Measurements from ENCODE around the gene AP2B1.

The AP2B1 gene

GRCh38 chr17:35660902-35661301 lies 73.8 kb downstream of the AP2B1 start:
- Histone ChIP-seq H3K9me3 (ENCODE audit: control insufficient read depth, low read length) (no peaks in the 10 kb centered on the region), H3K4me1 (ENCODE audit: control insufficient read depth, insufficient read depth, low read length) (no peaks in the 10 kb centered on the region), H3K36me3 (ENCODE audit: control insufficient read depth, insufficient read depth, low read length) (peaks cover 9% of the 10 kb centered on the region), H3K4me3 (ENCODE audit: insufficient read depth, low read depth, low read length) (no peak overlapping the region), H3K27me3 (ENCODE audit: control insufficient read depth, insufficient read depth, low read length, poor library complexity, severe bottlenecking) (no peaks in the 10 kb centered on the region), H3K27ac (ENCODE audit: insufficient read depth, low read depth, low read length, poor library complexity, severe bottlenecking) (no peak overlapping the region)
- WGBS, 2 experiments = 92 to 96% methylated on average over 1 of the region's 1 CpG

- no peaks in the 10 kb centered on the region for H3K9me3 ChIP-seq (ENCODE audit: control insufficient read depth, low read length)
- H3K4me1 ChIP-seq (ENCODE audit: control insufficient read depth, insufficient read depth, low read length) = no peaks in the 10 kb centered on the region
- no peak overlapping the region for H3K27ac ChIP-seq (ENCODE audit: insufficient read depth, low read depth, low read length, poor library complexity, severe bottlenecking)
- 93 to 98% methylated on average over 3 to 5 of the region's 5 CpGs for WGBS, 2 experiments
- H3K4me3 ChIP-seq (ENCODE audit: insufficient read depth, low read depth, low read length) = no peak overlapping the region
- no peaks in the 10 kb centered on the region for H3K36me3 ChIP-seq (ENCODE audit: control insufficient read depth, insufficient read depth, low read length)
- H3K27me3 ChIP-seq (ENCODE audit: control insufficient read depth, insufficient read depth, low read length, poor library complexity, severe bottlenecking) = no peaks in the 10 kb centered on the region
Measured at GRCh38 chr17:35664685-35665084, 77.6 kb downstream of the AP2B1 start.

GRCh38 chr17:35665662-35666061 lies 78.5 kb downstream of the AP2B1 start:
- Histone ChIP-seq H3K27me3 (ENCODE audit: control insufficient read depth, insufficient read depth, low read length, poor library complexity, severe bottlenecking) (no peaks in the 10 kb centered on the region), H3K4me1 (ENCODE audit: control insufficient read depth, insufficient read depth, low read length) (no peaks in the 10 kb centered on the region), H3K36me3 (ENCODE audit: control insufficient read depth, insufficient read depth, low read length) (peaks cover under 1% of the 10 kb centered on the region), H3K27ac (ENCODE audit: insufficient read depth, low read depth, low read length, poor library complexity, severe bottlenecking) (no peak overlapping the region), H3K9me3 (ENCODE audit: control insufficient read depth, low read length) (no peaks in the 10 kb centered on the region), H3K4me3 (ENCODE audit: insufficient read depth, low read depth, low read length) (no peak overlapping the region)
- 83 to 100% methylated on average over 1 to 2 of the region's 2 CpGs for WGBS, 2 experiments

GRCh38 chr17:35666070-35666469 lies 78.9 kb downstream of the AP2B1 start:
- 48 to 50% methylated on average over 2 of the region's 2 CpGs for WGBS, 2 experiments
- H3K36me3 ChIP-seq (ENCODE audit: control insufficient read depth, insufficient read depth, low read length) = peaks cover 5% of the 10 kb centered on the region

GRCh38 chr17:35666967-35667532 lies 79.9 kb downstream of the AP2B1 start:
- WGBS, 2 experiments = 96 to 100% methylated on average over 2 of the region's 2 CpGs
- Histone ChIP-seq H3K27ac (ENCODE audit: insufficient read depth, low read depth, low read length, poor library complexity, severe bottlenecking) (no peak overlapping the region), H3K9me3 (ENCODE audit: control insufficient read depth, low read length) (no peaks in the 10 kb centered on the region), H3K4me3 (ENCODE audit: insufficient read depth, low read depth, low read length) (no peak overlapping the region), H3K4me1 (ENCODE audit: control insufficient read depth, insufficient read depth, low read length) (no peaks in the 10 kb centered on the region), H3K27me3 (ENCODE audit: control insufficient read depth, insufficient read depth, low read length, poor library complexity, severe bottlenecking) (no peaks in the 10 kb centered on the region), H3K36me3 (ENCODE audit: control insufficient read depth, insufficient read depth, low read length) (peaks cover 11% of the 10 kb centered on the region)

More at GRCh38 chr17:35666070-35666469, 78.9 kb downstream of the AP2B1 start:
- Histone ChIP-seq H3K4me3 (ENCODE audit: insufficient read depth, low read depth, low read length) (no peak overlapping the region), H3K27me3 (ENCODE audit: control insufficient read depth, insufficient read depth, low read length, poor library complexity, severe bottlenecking) (no peaks in the 10 kb centered on the region), H3K9me3 (ENCODE audit: control insufficient read depth, low read length) (no peaks in the 10 kb centered on the region), H3K27ac (ENCODE audit: insufficient read depth, low read depth, low read length, poor library complexity, severe bottlenecking) (no peak overlapping the region), H3K4me1 (ENCODE audit: control insufficient read depth, insufficient read depth, low read length) (no peaks in the 10 kb centered on the region)

GRCh38 chr17:35668802-35669201 lies 81.7 kb downstream of the AP2B1 start:
- H3K9me3 ChIP-seq (ENCODE audit: control insufficient read depth, low read length) = no peaks in the 10 kb centered on the region
- no peak overlapping the region for H3K4me3 ChIP-seq (ENCODE audit: insufficient read depth, low read depth, low read length)
- H3K27ac ChIP-seq (ENCODE audit: insufficient read depth, low read depth, low read length, poor library complexity, severe bottlenecking) = no peak overlapping the region
- WGBS, 2 experiments = 77 to 92% methylated on average over 2 of the region's 4 CpGs
- H3K4me1 ChIP-seq (ENCODE audit: control insufficient read depth, insufficient read depth, low read length) = no peaks in the 10 kb centered on the region
- H3K36me3 ChIP-seq (ENCODE audit: control insufficient read depth, insufficient read depth, low read length) = peaks cover 15% of the 10 kb centered on the region
- H3K27me3 ChIP-seq (ENCODE audit: control insufficient read depth, insufficient read depth, low read length, poor library complexity, severe bottlenecking) = no peaks in the 10 kb centered on the region

GRCh38 chr17:35674552-35674951 lies 87.4 kb downstream of the AP2B1 start:
- Histone ChIP-seq H3K4me3 (ENCODE audit: insufficient read depth, low read depth, low read length) (no peak overlapping the region), H3K36me3 (ENCODE audit: control insufficient read depth, insufficient read depth, low read length) (peaks cover 24% of the 10 kb centered on the region), H3K4me1 (ENCODE audit: control insufficient read depth, insufficient read depth, low read length) (no peaks in the 10 kb centered on the region), H3K9me3 (ENCODE audit: control insufficient read depth, low read length) (no peaks in the 10 kb centered on the region), H3K27ac (ENCODE audit: insufficient read depth, low read depth, low read length, poor library complexity, severe bottlenecking) (no peak overlapping the region), H3K27me3 (ENCODE audit: control insufficient read depth, insufficient read depth, low read length, poor library complexity, severe bottlenecking) (no peaks in the 10 kb centered on the region)
- WGBS, 2 experiments = 93 to 98% methylated on average over 5 of the region's 5 CpGs

GRCh38 chr17:35676441-35676840 lies 89.3 kb downstream of the AP2B1 start:
- H3K4me3 ChIP-seq (ENCODE audit: insufficient read depth, low read depth, low read length) = no peak overlapping the region
- H3K27ac ChIP-seq (ENCODE audit: insufficient read depth, low read depth, low read length, poor library complexity, severe bottlenecking) = no peak overlapping the region
- H3K4me1 ChIP-seq (ENCODE audit: control insufficient read depth, insufficient read depth, low read length) = no peaks in the 10 kb centered on the region
- WGBS, 2 experiments = 90 to 100% methylated on average over 1 to 2 of the region's 2 CpGs
- H3K9me3 ChIP-seq (ENCODE audit: control insufficient read depth, low read length) = no peaks in the 10 kb centered on the region
- H3K36me3 ChIP-seq (ENCODE audit: control insufficient read depth, insufficient read depth, low read length) = peaks cover 20% of the 10 kb centered on the region
- H3K27me3 ChIP-seq (ENCODE audit: control insufficient read depth, insufficient read depth, low read length, poor library complexity, severe bottlenecking) = no peaks in the 10 kb centered on the region

GRCh38 chr17:35679007-35679682 lies 92.0 kb downstream of the AP2B1 start:
- no peaks in the 10 kb centered on the region for H3K9me3 ChIP-seq (ENCODE audit: control insufficient read depth, low read length)
- no peaks in the 10 kb centered on the region for H3K27me3 ChIP-seq (ENCODE audit: control insufficient read depth, insufficient read depth, low read length, poor library complexity, severe bottlenecking)
- H3K27ac ChIP-seq (ENCODE audit: insufficient read depth, low read depth, low read length, poor library complexity, severe bottlenecking) = no peak overlapping the region
- peaks cover 5% of the 10 kb centered on the region for H3K4me1 ChIP-seq (ENCODE audit: control insufficient read depth, insufficient read depth, low read length)
- WGBS, 2 experiments = 94 to 97% methylated on average over 2 of the region's 2 CpGs
- peaks cover 19% of the 10 kb centered on the region for H3K36me3 ChIP-seq (ENCODE audit: control insufficient read depth, insufficient read depth, low read length)
- H3K4me3 ChIP-seq (ENCODE audit: insufficient read depth, low read depth, low read length) = no peak overlapping the region

- 89 to 94% methylated on average over 4 of the region's 4 CpGs for WGBS, 2 experiments
- Histone ChIP-seq H3K27me3 (ENCODE audit: control insufficient read depth, insufficient read depth, low read length, poor library complexity, severe bottlenecking) (no peaks in the 10 kb centered on the region), H3K4me1 (ENCODE audit: control insufficient read depth, insufficient read depth, low read length) (peaks cover 6% of the 10 kb centered on the region), H3K36me3 (ENCODE audit: control insufficient read depth, insufficient read depth, low read length) (peaks cover 12% of the 10 kb centered on the region), H3K9me3 (ENCODE audit: control insufficient read depth, low read length) (no peaks in the 10 kb centered on the region), H3K4me3 (ENCODE audit: insufficient read depth, low read depth, low read length) (no peak overlapping the region), H3K27ac (ENCODE audit: insufficient read depth, low read depth, low read length, poor library complexity, severe bottlenecking) (no peak overlapping the region)
Measured at GRCh38 chr17:35683591-35683990, 96.5 kb downstream of the AP2B1 start.
